Right renal pelvis (tissue), 4 donors: ENCODE results near the gene CA11. TPM values are rescaled to one million over a fixed set of nuclear protein-coding genes. Genes with fewer than 3 reads are reported as not detected.
"Not testable (repeated sequence)": the region's sequence is repeated elsewhere in the genome, so short reads cannot be mapped to it uniquely, and the experiment has no call there.

Experiments
- DNase-seq, 4 donors: peaks; one replicate each; pipeline ENCODE4 v3.0.0-alpha.2; 2013; ENCODE audit warnings: low read depth in 4 of 4, low spot score in 3 of 4, missing footprints in 1 of 4
- polyA plus RNA-seq, 4 donors: library from polyadenylated mRNA; unstranded; fragments of 120-200 nt; gene quantifications; one replicate each; pipeline ENCODE4 v1.2.1, GENCODE V29; 2013; ENCODE audit not compliant: insufficient read length in 4 of 4

Gene CA11
- polyA plus RNA-seq, 4 donors, result 20.5 to 31.1 (median 24.5) TPM

DNA sequence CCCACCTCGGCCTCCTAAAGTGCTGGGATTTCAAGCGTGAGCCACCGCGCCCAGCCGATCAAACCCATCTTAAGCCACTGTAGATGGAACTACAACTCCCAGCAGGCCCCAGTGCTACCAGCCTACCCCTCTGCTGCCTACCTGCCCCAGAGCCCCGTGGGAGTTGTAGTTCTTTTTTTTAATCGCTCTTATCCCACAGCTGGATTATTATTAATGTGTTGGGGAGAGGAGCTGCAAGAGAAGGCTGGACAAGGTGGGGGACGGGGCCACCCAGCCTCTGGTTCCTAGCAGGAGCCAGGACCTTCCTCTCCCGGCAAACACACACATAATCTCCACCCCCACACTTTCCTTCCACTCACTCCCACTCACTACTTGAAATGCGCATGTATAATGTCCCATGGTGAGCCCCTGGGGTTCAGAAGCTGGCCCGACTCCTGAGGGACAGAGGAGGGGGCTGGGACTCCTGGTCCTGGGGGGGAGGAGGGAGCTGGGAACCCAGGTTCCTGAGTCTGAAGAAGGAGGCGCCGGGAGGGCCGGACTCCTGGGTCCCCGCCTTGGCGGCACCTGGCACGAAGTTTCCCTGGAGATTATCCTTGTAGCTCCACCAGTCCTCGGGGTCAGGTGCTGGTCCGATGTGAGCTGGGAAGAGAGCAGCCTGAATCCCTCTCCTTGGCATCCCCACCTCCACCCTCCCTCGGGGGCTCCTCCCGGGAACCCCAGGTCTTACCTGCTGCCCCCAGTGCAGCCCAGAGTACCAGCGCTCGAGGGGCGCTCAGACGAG, 958 bp downstream of the CA11 start:
- no peak for DNase-seq

DNA sequence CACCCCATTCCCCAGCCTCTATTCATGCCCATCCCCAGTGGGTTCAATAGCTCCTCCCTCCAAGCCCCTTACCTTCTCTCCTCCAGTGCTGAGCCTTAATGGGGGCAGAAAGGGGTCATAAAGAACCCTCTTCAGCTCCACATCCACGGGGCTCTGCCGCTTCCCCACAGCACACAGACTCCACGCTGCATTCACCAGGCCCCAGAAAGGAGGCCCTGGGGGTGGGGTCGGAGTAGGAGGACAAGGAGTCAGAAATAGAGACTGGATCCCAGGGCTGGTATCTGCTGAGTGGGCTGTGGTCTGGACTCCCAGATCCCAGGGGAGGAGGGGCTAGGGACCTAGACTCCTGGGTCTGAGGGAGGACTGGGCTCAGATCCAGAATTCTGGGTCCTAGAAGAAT, 1.6 kb downstream of the CA11 start:
- no peak for DNase-seq

DNA sequence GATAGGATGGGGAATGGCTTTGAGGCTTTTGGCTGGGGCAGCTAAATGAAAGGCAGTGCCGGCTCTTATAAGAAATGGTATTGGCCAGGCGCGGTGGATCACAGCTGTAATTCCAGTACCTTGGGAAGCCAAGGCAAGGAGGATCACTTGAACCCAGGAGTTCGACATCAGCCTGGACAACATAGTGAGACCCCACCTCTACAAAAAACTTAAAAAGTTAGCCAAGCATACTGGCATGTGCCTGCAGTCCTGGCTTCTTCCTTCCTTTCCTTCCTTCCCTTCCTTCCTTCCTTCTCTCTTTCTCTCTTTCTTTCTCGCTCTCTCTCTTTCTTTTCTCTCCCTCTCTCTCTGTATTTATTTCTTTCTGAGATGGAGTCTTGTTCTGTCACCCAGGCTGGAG, 3.1 kb downstream of the CA11 start:
- no peak for DNase-seq

DNA sequence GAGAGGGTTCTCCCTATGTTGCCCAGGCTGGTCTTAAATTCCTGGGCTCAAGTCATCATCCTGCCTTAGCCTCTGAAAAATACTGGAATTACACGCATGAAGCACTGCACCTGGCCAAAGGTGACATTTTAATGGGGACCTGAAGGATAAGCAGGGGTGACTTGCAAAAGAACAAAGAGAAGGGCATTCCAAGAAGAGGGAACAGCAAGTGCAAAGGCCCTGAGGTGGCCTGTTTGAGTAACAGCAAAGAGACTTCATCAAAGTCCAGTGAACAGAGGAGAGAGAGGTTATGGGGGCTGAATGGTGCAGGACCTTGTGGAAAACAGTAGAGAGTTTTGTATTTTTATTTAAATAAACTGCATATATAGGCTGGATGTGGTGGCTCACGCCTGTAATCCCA, 4.1 kb downstream of the CA11 start:
- no peak for DNase-seq

DNA sequence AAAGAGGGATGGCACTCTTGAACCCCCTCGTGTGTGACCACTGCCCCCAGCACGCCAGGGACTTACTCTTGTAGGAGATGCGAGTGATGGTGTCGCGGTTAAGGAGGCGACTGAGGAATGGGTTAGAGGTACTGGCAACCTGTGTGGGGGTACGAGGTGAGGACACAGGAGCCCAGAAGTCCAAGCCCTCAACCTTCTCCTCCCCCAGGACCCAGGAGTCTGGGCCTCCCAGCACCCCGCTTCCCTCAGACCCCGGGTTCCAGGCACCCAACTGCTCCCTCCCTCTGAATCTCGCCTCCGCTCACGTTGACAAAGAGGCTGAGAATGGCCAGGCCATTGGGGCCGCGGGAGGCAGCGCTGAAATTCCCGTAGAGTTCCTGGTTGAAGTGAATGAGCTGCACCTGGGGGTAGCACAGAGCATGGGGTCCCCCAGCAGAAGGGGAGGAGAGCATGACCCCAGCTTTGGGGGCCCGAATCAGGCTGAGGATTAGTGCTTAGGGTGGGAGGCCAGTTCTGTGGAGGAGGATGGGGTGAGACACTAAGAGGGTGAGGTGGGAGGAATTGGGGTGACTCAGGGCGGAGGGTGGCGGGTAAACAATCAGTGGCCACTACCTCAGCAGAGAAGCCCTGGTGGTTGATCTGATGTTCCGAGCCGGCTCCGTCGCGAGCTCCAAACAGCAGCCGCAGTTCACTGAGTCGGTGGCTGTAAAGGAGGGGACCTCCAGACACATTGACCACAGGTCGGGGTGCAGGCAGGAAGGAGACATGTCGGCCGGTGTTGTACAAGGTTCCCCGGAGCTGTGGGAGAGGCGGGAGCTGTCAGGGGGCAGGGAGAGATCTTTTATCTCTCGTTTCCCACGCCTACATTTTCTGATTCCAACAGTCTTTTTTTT, 6.3 kb downstream of the CA11 start:
- no peak for DNase-seq

DNA sequence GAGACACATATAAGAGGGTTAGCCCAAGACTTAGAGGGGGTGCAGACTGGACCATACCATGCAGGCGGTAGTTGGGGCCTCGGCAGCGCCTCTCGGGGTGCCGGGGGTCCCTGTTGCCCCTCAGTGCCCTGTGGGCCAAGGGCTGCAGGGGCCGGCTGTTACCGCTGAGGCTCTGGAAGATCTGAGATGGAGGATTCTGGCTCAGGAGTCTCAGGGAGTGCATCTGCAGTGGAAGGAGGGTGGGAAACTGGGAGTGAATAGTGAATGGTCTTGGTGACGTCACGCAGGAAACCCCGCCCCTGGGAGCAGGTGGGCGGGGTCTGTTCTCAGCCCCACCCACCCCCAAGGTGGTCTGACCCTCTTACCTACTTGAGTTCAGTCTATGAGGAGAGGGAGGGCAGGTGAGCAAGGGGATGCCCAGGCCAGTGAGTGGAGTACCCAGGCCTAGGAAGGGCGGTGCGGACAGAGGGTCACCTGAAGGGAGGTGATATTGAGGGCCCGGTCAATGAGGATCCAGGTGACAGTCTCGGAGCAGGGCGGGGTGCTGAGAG, 7.1 kb downstream of the CA11 start:
- DNase-seq, result no peak

DNA sequence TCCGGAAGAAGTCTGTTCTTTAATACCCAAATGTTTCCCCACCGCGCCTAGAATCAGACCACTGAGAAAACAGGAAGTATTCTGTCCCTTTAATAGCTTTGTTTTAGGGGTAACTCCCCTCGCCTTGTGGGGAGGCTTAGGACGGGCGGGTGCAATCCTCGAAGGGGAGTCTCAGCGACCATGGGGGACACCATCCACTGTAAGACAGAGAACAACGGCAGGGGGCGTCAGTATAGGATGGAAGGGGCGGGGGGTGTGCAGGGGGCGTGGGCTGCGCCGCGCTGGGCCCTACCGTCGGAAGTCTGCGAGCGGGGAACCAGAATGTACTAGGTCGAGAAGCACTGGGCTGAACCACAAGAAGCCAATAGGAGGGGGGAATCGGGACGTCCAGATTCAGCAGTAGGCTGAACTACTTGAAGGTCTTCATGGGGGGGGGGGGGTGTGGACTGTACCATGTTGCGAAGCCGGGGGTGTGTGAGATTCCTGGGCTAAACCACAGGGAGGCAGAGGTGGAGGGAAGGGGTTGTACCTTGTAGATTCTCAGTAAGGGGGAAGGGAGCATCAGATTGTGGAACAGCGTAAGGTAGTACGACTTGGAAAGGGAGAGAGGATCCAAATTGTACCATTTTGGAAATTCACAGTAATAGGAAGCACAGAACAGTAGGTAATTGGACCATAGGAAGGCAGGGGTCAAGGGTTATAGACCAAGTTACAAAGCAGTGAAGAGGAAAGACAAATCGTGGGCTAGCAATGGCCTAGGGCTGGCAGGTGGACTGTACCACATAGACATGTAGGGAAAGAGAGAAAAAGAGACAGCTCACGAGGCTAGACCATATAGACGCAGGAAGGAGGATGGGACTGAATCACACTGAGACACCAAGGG, 7.8 kb downstream of the CA11 start:
- DNase-seq, result peak in 3 of 4 donors; percentile 77 to 89 (median 88)

DNA sequence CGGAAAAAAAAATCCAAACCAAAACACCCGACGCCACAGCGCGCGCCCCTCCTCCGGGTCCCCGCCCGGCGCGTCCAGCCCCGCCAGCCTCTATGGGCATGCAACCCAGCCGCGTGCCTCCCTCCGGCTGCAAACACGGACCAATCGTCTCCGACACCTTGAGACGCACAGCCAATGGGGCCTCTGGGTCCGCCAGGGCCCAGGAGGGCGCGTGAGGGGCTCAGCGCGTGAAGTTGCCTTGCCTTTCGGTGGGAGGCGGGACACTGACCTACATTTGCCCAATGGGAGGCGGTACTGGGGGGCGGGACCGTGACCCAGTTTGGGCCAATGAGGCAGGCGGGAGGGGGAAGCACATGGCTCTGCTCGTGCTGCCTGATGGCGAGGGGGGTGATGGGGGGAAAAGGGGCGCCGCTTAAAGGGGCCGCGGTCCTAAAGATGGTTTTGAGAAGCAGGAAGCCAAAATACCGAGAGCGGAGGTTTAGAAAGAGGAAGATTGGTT, 8.5 kb downstream of the CA11 start:
- DNase-seq, result peak; percentile 91 to 99 (median 98)

DNA sequence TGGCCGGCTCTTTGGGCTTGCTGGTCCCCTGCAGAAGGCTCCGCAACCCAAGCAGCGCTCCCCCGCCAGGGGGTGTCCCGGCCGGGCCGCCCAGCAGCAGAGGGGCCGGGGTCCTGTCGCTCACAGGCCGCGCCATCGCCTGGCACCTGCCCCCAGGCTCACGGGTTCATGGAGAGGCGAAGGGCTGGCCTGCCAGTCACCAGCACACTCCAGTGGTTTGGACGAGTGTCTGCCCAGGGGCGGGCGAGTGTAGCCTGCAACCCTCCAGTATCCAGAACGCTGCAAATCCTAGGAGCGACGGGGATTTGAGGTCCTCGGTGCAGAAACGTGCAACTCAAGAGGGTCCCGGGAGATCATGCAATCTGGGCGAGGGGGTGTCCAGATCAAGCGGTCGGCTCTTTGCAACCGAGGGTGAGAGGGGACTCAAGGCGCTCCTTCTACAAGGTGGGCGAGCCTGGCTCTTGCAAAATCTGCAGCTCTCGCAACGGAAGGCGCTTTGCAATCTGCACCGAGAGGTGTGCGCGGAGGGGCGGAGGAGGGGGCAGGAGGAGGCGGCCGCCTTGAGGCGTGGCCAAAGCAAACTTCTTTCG, 9.0 kb downstream of the CA11 start, which contains the start of gene DBP:
TSS of gene DBP (minus strand) at position 521 of the 590 bp plus-strand sequence. CDS start at position 136, 385 bp downstream.
- no peak for DNase-seq

DNA sequence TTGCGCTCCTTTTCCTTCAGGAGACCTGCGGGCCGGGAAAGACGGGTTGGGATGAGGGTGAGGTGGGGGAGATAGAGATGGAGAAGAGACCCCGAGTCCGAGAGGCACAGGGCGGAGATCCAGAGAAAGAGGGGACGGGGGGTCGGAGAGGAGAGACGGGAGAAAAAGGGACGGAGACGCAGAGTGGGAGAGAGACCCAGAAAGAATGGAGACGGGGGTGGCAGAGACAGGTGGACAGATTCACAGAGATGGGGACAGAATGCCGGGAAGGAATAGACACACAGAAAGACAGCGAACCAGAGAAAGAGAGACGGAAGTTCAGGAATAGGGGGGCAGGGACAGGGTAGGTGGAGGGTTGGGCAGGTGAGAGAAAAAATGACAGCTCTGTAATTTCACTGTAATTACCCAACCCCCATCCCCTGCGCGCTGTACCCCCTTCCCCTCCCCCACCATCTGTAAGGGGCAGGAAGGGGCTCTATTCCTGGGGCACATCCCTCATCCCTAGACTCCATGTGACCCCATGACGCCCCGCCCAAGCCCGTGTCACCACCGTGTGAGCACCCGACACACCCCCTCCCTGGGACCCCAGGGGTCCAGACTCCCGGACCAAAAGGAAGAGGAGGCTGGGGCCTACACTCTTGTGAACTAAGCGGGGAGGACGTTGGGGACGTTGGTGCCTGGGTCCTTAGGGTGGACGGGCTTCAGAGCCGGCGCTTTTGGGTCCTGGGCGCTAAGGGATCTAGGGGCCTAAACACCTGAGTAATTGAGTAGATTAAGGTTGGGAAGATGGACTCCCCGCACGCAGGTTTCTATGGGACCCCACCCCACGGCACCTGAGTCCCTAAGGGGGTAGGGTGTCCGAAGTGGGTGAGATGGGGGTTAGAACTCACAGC, 9.8 kb downstream of the CA11 start:
- DNase-seq, result no peak

DNA sequence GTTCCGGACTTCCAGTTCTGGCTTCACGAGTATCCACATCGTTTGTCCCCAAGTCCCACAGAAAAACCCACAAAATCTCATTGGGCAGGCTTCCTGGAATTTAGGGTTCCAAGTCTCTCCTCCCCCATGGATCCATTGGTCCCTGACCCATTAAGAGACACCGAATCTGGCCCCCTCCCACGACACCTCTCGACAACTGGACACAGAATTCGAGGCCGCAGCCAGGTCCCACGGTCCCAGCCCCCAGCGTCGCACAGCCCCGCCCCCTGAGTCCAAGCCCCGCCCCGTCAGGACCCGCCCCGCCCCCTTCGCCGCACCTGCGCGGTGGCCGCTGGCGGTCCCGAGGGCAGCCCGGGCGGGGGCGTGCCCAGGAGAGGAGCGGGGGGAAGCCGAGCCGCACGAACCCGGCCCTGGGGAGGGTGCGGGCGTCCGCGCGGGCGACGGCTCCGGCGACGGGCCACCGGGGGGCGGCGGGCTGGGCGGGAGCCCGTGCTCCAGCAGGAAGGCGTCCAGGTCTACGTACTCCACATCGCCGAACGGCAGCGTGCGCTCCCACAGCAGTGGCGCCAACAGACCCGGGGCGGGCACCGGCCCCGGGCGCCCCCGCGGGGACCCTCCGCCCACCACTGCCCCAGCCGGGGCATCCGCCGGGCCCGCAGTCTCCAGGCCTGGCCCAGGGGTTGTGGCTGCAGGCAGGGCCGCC, 10.6 kb downstream of the CA11 start:
- DNase-seq, result no peak

DNA sequence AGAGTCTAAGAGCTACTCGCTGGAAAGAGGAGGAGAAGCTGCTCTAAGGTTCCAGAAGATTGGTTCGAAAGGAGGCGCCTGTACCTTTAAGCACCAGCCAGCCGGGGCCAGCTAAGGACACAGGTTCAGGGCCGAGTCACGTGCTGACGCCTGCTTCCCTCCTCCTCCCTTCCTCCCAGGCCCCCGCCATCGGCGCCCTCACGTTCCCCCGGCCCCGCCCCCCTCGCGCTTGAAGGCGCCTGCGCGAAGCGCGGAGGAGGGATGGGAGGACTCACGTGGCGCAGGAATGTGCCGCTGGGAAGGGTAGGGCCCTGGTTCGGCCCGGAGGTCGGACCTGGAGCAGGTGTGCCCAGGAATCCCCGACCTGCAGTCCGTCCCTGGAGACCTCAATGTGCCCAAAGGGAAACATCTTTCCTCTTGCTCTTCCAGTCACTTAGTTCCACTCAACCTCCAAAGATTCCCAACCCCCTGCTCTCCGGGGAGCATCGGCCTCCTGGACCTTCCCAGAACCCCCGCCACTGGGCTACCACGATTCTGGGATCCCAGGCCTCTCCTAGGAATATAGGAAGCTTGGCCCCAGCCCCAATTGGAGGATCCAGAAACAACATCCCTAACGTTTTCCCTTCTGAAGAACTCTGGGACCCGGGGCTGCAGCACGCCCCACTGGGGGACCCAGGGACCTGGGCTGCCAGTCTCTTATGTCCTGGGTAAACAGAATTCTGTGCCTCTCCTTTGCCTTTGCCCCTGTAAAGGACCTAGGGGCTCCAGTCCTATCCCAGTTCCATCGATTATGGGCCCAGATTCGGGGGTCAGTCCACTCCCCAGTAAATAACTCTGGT, 11.3 kb downstream of the CA11 start:
- peak; percentile 91 to 95 (median 92) for DNase-seq

DNA sequence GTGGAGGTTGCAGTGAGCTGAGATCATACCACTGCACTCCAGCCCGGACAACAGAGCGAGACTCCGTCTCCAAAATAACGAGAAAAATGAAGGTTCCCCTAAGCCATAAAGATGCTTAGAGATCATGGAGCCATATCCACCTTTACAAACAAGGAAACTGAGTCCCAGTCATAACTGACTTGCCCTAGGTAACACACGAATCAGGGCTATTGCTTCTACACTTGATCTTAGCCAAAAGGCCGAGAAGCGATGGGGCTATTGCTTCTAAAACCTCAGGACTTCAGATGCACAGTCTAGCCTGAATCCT, 12.0 kb downstream of the CA11 start:
- no peak for DNase-seq

DNA sequence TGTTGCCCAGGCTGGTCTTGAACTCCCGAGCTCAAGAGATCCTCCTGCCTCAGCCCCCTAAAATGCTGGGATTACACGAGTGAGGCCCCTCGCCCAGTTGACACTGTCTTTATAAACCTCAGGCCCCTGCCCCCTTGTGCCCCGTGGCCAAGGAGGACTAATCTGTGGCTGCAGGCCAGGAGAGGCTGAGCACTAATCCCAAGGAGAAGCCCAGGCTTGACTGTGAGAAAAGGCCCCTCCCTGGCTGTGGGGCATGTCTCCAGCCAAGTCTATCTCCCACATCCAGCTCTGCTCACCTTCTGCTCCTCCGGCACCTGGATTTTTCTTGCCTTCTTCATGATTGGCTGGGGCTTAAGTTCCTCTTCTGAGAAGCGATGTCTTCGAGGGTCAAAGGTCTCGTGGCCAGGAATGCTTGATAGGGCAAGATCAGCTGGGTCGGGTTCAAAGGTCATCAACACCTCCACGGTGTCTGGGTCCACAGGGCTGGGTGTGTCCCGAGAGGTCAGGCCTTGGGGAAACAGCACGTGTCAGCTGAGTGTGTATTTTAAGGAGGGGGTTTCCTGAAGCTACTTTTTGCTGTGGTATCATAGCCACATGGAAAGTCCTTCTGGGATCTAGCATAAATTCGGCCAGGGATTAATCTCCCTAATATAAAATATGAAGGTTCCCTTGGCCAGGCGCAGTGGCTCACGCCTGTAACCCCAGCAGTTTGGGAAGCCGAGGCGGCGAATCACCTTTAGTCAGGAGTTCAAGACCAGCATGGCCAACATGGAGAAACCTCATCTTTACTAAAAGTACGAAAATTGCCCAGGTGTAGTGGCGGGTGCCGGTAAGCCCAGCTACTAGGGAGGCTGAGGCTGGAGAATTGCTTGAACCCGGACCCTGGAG, 12.6 kb downstream of the CA11 start:
- no peak for DNase-seq

DNA sequence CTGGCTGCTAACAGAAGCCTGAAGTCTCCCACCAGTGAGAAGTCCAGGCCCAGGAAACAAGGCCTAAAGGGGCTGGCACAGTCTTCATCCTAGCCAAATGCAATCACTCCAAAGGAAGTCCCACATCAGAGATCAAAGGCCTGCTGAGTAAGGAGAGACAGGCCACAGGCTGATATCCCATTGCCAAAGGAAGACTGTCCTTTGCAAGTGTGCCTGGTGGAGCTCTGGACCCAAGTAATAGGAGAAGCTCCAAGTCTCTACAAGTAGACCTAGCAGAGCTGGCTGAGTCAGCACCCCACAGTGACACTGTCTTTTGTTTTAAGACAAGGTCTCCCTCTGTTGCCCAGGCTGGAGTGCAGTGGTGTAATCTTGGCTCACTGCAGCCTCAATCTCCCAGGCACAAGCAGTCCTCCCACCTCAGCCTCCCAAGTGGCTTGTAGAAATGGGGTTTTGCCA, 13.3 kb downstream of the CA11 start:
- no peak for DNase-seq

DNA sequence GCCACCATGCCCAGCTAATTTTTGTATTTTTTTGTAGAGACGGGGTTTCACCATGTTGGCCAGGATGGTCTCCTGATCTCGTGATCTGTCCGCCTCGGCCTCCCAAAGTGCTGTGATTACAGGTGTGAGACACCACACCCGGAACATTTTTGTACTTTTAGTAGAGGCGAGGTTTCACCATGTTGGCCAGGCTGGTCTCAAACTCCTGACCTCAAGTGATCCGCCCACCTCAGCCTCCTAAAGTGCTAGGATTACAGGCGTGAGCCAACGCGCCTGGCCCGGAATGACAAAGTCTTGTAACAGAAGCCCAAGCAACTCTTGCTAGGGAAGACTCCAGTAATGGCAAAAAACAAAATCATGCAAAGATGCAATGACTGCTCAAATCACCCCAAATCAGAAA, 13.7 kb downstream of the CA11 start:
- DNase-seq, result not testable (repeated sequence)
